GM12878 (cell line): ENCODE data around the gene SORBS2.

Experiments used
- ASH2L ChIP-seq: fragments of 300-600, 200-600 bp; sonication (generic); IDR thresholded peaks from 2 replicates; pipeline ENCODE4 v1.6.1; 2017; ENCODE audit warnings: low read depth, mild to moderate bottlenecking, borderline replicate concordance
- CBX5 ChIP-seq: sonication (generic); IDR thresholded peaks from 2 replicates; pipeline ENCODE4 v1.6.1; 2016; ENCODE audit warnings: low read depth, moderate library complexity, mild to moderate bottlenecking, inconsistent platforms
- E2F4 ChIP-seq: IDR thresholded peaks from 2 replicates; pipeline ENCODE4 v1.6.1; 2012; ENCODE audit warnings: low read depth, low read length, improper control_type of control experiment
- FOXK2 ChIP-seq: fragments of 450-650 bp; IDR thresholded peaks from 2 replicates; pipeline ENCODE4 v1.6.1; 2017; ENCODE audit warnings: mild to moderate bottlenecking, moderate library complexity
- MXI1 ChIP-seq: fragments of 150-350 bp; IDR thresholded peaks from 2 replicates; pipeline ENCODE4 v1.6.1; 2011; ENCODE audit warnings: low read depth, mild to moderate bottlenecking, inconsistent platforms, low read length, improper control_type of control experiment
- NRF1 ChIP-seq: conservative IDR thresholded peaks from 2 replicates; pipeline ENCODE4 v1.6.1; 2011; ENCODE audit warnings: mild to moderate bottlenecking, low read depth, low read length, improper control_type of control experiment
- POLR2A ChIP-seq: IDR thresholded peaks from 2 replicates; pipeline ENCODE4 v1.6.1; 2011; ENCODE audit warnings: low read depth, mild to moderate bottlenecking, low read length
- POLR2AphosphoS5 ChIP-seq: IDR thresholded peaks from 2 replicates; pipeline ENCODE4 v1.6.1; 2011; ENCODE audit warnings: mild to moderate bottlenecking, low read length, inconsistent platforms
- RFX5 ChIP-seq: IDR thresholded peaks from 2 replicates; pipeline ENCODE4 v1.6.1; 2011; ENCODE audit warnings: low read depth, low read length, improper control_type of control experiment
- SP1 ChIP-seq: IDR thresholded peaks from one replicate; pipeline ENCODE4 v1.6.1; 2011; ENCODE audit warnings: low read depth, low read length
- TAF1 ChIP-seq: IDR thresholded peaks from 2 replicates; pipeline ENCODE4 v1.6.1; 2011; ENCODE audit warnings: mild to moderate bottlenecking, low read depth, low read length, borderline replicate concordance
- TF ChIP-seq, protein P1 (sequence below), 3 experiments: IDR thresholded peaks in 2 of 3; conservative IDR thresholded peaks in 1 of 3; 2 replicates each; pipeline ENCODE4 v1.5.1; 2011; ENCODE audit warnings: low read depth in 3 of 3, low read length in 3 of 3, mild to moderate bottlenecking in 3 of 3, control low read depth in 2 of 3, moderate library complexity in 2 of 3, inconsistent platforms in 1 of 3, mixed read lengths in 1 of 3; ENCODE audit not compliant: control insufficient read depth in 2 of 3, insufficient read depth in 1 of 3; ENCODE audit errors: extremely low read depth in 1 of 3

GRCh38 chr4:185742766-185743165 lies 69.2 kb downstream of the SORBS2 start:
- TF ChIP-seq RFX5 (no peak), ASH2L (no peak), SP1 (no peak), NRF1 (no peak), FOXK2 (no peak), MXI1 (no peak), E2F4 (no peak), POLR2A (no peak), TAF1 (no peak), CBX5 (no peak), POLR2AphosphoS5 (no peak)
- TF ChIP-seq, protein P1, sequence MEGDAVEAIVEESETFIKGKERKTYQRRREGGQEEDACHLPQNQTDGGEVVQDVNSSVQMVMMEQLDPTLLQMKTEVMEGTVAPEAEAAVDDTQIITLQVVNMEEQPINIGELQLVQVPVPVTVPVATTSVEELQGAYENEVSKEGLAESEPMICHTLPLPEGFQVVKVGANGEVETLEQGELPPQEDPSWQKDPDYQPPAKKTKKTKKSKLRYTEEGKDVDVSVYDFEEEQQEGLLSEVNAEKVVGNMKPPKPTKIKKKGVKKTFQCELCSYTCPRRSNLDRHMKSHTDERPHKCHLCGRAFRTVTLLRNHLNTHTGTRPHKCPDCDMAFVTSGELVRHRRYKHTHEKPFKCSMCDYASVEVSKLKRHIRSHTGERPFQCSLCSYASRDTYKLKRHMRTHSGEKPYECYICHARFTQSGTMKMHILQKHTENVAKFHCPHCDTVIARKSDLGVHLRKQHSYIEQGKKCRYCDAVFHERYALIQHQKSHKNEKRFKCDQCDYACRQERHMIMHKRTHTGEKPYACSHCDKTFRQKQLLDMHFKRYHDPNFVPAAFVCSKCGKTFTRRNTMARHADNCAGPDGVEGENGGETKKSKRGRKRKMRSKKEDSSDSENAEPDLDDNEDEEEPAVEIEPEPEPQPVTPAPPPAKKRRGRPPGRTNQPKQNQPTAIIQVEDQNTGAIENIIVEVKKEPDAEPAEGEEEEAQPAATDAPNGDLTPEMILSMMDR (IDR thresholded peaks at IDR 0.05 in 2 of 3, conservative IDR thresholded peaks at IDR 0.05 in 1 of 3; ENCODE audit: control insufficient read depth in 2 of 3, extremely low read depth in 1 of 3, insufficient read depth in 1 of 3, low read depth in 3 of 3, low read length in 3 of 3) = no peak
